GM18867 (cell line): ENCODE results near the gene OCA2.

Source experiments
- ATAC-seq: cut with Tn5 transposase; IDR thresholded peaks from one replicate; pipeline ENCODE4 v1.9.1; 2021; ENCODE audit warnings: mild to moderate bottlenecking, moderate library complexity; ENCODE audit not compliant: unreplicated experiment

The OCA2 gene

GRCh38 chr15:27828746-27829145 is 270.4 kb downstream of the OCA2 start:
- no peak for ATAC-seq

GRCh38 chr15:27826902-27827714 is 272.0 kb downstream of the OCA2 start:
- no peak for ATAC-seq

- ATAC-seq = no peak
Measured at GRCh38 chr15:27826411-27826810, 272.7 kb downstream of the OCA2 start.

- no peak for ATAC-seq
Measured at GRCh38 chr15:27824841-27825422, 274.2 kb downstream of the OCA2 start.

- ATAC-seq = no peak
Measured at GRCh38 chr15:27821273-27821672, 277.8 kb downstream of the OCA2 start.

GRCh38 chr15:27820722-27821121 is 278.4 kb downstream of the OCA2 start:
- no peak for ATAC-seq

- no peak for ATAC-seq
Measured at GRCh38 chr15:27820232-27820631, 278.9 kb downstream of the OCA2 start.

GRCh38 chr15:27817258-27817657 is 281.9 kb downstream of the OCA2 start:
- no peak for ATAC-seq

- ATAC-seq = no peak
Measured at GRCh38 chr15:27816790-27817189, 282.3 kb downstream of the OCA2 start.

- ATAC-seq = no peak
Measured at GRCh38 chr15:27815035-27815434, 284.1 kb downstream of the OCA2 start.

GRCh38 chr15:27813139-27813538 is 286.0 kb downstream of the OCA2 start:
- no peak for ATAC-seq

GRCh38 chr15:27808182-27808581 is 290.9 kb downstream of the OCA2 start:
- no peak for ATAC-seq

GRCh38 chr15:27807335-27807734 is 291.8 kb downstream of the OCA2 start:
- no peak for ATAC-seq

GRCh38 chr15:27806396-27806795 is 292.7 kb downstream of the OCA2 start:
- no peak for ATAC-seq

- ATAC-seq = no peak
Measured at GRCh38 chr15:27805261-27806220, 293.6 kb downstream of the OCA2 start.

- no peak for ATAC-seq
Measured at GRCh38 chr15:27804569-27805260, 294.4 kb downstream of the OCA2 start.

GRCh38 chr15:27798807-27799206 is 300.3 kb downstream of the OCA2 start:
- no peak for ATAC-seq

GRCh38 chr15:27797765-27798164 is 301.4 kb downstream of the OCA2 start:
- ATAC-seq = no peak

- no peak for ATAC-seq
Measured at GRCh38 chr15:27796405-27797320, 302.5 kb downstream of the OCA2 start.

GRCh38 chr15:27792756-27793264 is 306.3 kb downstream of the OCA2 start:
- ATAC-seq = no peak
